ENCODE data around the gene TCF7L2.

Gene TCF7L2

DNA sequence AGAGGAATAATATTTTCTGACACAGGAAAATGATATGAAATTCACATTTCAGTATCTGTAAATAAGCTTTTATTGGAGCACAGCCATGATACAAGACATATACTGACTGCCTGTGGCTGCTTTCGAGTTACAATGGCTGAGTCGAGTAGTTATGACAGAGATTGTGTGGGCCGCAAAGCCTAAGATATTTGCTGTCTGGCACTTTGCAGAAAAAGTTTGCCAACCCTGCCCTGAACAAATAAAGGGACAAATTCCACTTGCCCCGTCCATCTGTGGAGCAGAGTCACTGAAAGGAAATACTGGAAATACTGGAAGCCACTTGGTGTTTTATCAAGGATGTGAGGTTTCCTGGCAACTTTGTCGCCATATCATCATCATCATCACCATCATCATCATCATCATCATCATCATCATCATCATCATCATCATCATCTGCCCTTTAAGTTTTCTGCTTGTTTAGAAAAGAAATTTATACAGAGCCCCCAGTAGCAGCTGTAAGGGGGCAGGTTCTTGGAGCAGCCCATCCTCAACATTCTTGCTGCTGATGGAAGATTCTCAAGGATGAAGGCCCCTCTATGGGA, 85.8 kb downstream of the TCF7L2 start:
- Histone ChIP-seq H3K27ac (no peak overlapping the region), H3K9me3 (ENCODE audit: severe bottlenecking) (no peaks in the 10 kb centered on the region), H3K36me3 (no peaks in the 10 kb centered on the region), H3K4me3 (ENCODE audit: low read depth, low read length) (no peak overlapping the region), H3K27me3 (ENCODE audit: insufficient read depth, low read depth, severe bottlenecking) (no peaks in the 10 kb centered on the region)
- DNase-seq, result no peak
- TF ChIP-seq, protein P1, sequence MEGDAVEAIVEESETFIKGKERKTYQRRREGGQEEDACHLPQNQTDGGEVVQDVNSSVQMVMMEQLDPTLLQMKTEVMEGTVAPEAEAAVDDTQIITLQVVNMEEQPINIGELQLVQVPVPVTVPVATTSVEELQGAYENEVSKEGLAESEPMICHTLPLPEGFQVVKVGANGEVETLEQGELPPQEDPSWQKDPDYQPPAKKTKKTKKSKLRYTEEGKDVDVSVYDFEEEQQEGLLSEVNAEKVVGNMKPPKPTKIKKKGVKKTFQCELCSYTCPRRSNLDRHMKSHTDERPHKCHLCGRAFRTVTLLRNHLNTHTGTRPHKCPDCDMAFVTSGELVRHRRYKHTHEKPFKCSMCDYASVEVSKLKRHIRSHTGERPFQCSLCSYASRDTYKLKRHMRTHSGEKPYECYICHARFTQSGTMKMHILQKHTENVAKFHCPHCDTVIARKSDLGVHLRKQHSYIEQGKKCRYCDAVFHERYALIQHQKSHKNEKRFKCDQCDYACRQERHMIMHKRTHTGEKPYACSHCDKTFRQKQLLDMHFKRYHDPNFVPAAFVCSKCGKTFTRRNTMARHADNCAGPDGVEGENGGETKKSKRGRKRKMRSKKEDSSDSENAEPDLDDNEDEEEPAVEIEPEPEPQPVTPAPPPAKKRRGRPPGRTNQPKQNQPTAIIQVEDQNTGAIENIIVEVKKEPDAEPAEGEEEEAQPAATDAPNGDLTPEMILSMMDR (IDR thresholded peaks at IDR 0.05; ENCODE audit: low read depth, low read length), result no peak

DNA sequence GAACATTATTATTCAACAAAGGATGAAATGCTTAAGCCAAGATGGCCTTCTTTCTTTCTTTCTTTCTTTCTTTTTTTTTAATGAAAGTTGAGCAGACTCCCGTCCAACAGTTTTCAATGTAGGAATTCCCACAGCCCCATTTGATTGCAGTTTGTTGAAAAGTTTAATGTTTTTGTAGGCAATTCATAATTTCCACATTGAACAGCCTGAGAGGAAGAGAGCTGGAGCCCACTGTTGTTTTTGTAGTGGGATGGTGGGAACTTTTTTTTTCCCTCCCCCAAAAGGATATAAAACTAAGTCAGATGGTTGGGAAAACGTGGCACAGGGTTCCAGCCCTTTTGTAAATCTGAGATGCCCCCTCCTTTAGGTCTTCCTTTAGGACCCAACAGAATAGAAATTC, 86.6 kb downstream of the TCF7L2 start:
- no peak for DNase-seq
- TF ChIP-seq, protein P1 (IDR thresholded peaks at IDR 0.05; ENCODE audit: low read depth, low read length), result no peak
- H3K9me3 ChIP-seq (ENCODE audit: severe bottlenecking), result no peaks in the 10 kb centered on the region
- no peaks in the 10 kb centered on the region for H3K27me3 ChIP-seq (ENCODE audit: insufficient read depth, low read depth, severe bottlenecking)
- H3K36me3 ChIP-seq, result no peaks in the 10 kb centered on the region
- H3K4me3 ChIP-seq (ENCODE audit: low read depth, low read length), result no peak overlapping the region
- no peak overlapping the region for H3K27ac ChIP-seq

- H3K4me3 ChIP-seq (ENCODE audit: low read depth, low read length), result no peak overlapping the region
- no peak overlapping the region for H3K27ac ChIP-seq
- TF ChIP-seq, protein P1 (IDR thresholded peaks at IDR 0.05; ENCODE audit: low read depth, low read length), result no peak
- no peaks in the 10 kb centered on the region for H3K27me3 ChIP-seq (ENCODE audit: insufficient read depth, low read depth, severe bottlenecking)
- no peaks in the 10 kb centered on the region for H3K9me3 ChIP-seq (ENCODE audit: severe bottlenecking)
- H3K36me3 ChIP-seq, result no peaks in the 10 kb centered on the region
- DNase-seq, result no peak
These were observed 87.2 kb downstream of the TCF7L2 start for GRCh38 chr10:113037218-113037617.

DNA sequence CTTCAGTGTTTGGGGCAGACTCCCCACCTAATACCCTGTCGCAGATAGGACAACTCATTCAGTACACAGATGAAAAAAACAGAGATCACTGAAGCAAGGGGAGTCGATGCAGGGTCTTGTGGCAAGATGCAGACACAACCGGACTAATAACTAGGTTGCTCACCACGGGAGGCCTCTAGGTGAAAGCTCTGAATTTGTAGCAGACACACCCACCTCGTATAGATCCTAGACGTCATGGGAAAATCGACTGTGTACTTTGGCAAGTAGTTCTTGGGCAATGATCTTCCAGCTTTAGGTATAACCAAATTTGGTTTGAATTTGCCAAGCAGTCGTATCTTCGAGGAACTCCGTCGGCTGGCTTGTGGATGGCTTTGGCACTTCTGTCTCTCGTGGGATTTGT, 88.1 kb downstream of the TCF7L2 start:
- Histone ChIP-seq H3K36me3 (no peaks in the 10 kb centered on the region), H3K9me3 (ENCODE audit: severe bottlenecking) (no peaks in the 10 kb centered on the region), H3K27me3 (ENCODE audit: insufficient read depth, low read depth, severe bottlenecking) (no peaks in the 10 kb centered on the region), H3K4me3 (ENCODE audit: low read depth, low read length) (no peak overlapping the region), H3K27ac (no peak overlapping the region)
- no peak for DNase-seq
- TF ChIP-seq, protein P1 (IDR thresholded peaks at IDR 0.05; ENCODE audit: low read depth, low read length), result no peak

DNA sequence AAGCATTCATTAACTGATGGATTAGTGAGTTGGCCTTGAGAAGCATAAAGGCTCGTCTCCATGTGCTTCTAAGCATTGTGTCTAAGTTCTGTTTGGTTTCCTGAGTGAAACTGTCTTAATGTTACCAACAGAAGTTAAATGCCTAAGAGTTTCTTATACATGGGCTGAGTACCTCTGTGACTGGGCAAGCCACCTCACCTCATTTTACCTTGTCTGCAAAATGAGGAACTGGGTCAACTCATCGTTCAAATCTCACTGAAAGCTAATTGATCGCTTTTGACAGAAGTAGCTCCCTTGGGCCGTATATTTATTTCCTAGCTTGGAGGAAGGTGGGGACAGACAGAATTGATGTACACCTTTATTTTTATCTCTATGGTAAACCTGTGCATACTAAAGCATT, 88.9 kb downstream of the TCF7L2 start:
- H3K4me3 ChIP-seq (ENCODE audit: low read depth, low read length), result no peak overlapping the region
- TF ChIP-seq, protein P1 (IDR thresholded peaks at IDR 0.05; ENCODE audit: low read depth, low read length), result no peak
- H3K9me3 ChIP-seq (ENCODE audit: severe bottlenecking), result no peaks in the 10 kb centered on the region
- H3K36me3 ChIP-seq, result no peaks in the 10 kb centered on the region
- no peaks in the 10 kb centered on the region for H3K27me3 ChIP-seq (ENCODE audit: insufficient read depth, low read depth, severe bottlenecking)
- H3K27ac ChIP-seq, result no peak overlapping the region
- no peak for DNase-seq

- no peaks in the 10 kb centered on the region for H3K9me3 ChIP-seq (ENCODE audit: severe bottlenecking)
- TF ChIP-seq, protein P1 (IDR thresholded peaks at IDR 0.05; ENCODE audit: low read depth, low read length), result no peak
- H3K27me3 ChIP-seq (ENCODE audit: insufficient read depth, low read depth, severe bottlenecking), result no peaks in the 10 kb centered on the region
- H3K4me3 ChIP-seq (ENCODE audit: low read depth, low read length), result no peak overlapping the region
- no peaks in the 10 kb centered on the region for H3K36me3 ChIP-seq
- DNase-seq, result no peak
- H3K27ac ChIP-seq, result no peak overlapping the region
These were observed 91.3 kb downstream of the TCF7L2 start for GRCh38 chr10:113041324-113041723.

Data from WERI-Rb-1 (cell line).